ENCODE measurements around the gene FTCDNL1. TPM values are rescaled to one million over a fixed set of nuclear protein-coding genes. Genes with fewer than 3 reads are reported as not detected.

FTCDNL1 gene
- total and polyA plus RNA-seq, 9 of the 15 experiments (the other 6 are each of a cell fraction or from before 2014, with no cell fraction given): 0.13 to 0.58 (median 0.32) TPM

- intact Hi-C loops (cut with micrococcal nuclease): no loop called here
- in situ Hi-C loops (cut with MboI): no loop called here
- H3K4me2 ChIP-seq (ENCODE audit: insufficient read depth, low read length): no peak overlapping the region
- H3K9me3 ChIP-seq (replicated peaks; ENCODE audit: control insufficient read depth, insufficient read depth, low read depth, low read length): no peaks in the 10 kb centered on the region; the same call in 1 of the 2 replicates
- H3K36me3 ChIP-seq (ENCODE audit: control insufficient read depth, insufficient read depth, low read length): no peaks in the 10 kb centered on the region
- DNase-seq (ENCODE audit: extremely low read depth in 1 of 4, low spot score in 3 of 4) (no peak), ATAC-seq (no peak), FAIRE-seq (no peak)
- ChIA-PET CTCF (ENCODE audit: low intra/inter-chr PET ratio) (no interaction called here), POLR2A (no interaction called here)
- H3K27me3 ChIP-seq (ENCODE audit: control insufficient read depth in 2 of 2, insufficient read depth in 2 of 2, low read length in 2 of 2): no peaks in the 10 kb centered on the region
- 10% methylated on average over 1 of the region's 1 CpG for WGBS (ENCODE audit: insufficient coverage, low coverage, missing lambda C conversion rate)
- no peak overlapping the region for H3K9ac ChIP-seq (ENCODE audit: insufficient read depth in 1 of 2, low read depth in 2 of 2, low read length in 2 of 2)
- H3K4me1 ChIP-seq (replicated peaks in 1 of 2; ENCODE audit: control insufficient read depth in 2 of 2, insufficient read depth in 2 of 2, low read length in 2 of 2): no peaks in the 10 kb centered on the region
- no peak overlapping the region for H2AFZ ChIP-seq (ENCODE audit: low read depth, low read length)
- no peak overlapping the region for H3K27ac ChIP-seq (ENCODE audit: extremely low read depth, low read depth, low read length)
- H3K9me1 ChIP-seq (ENCODE audit: control insufficient read depth, insufficient read depth, low read length): no peaks in the 10 kb centered on the region
- no peaks in the 10 kb centered on the region for H3K79me2 ChIP-seq (ENCODE audit: control insufficient read depth, insufficient read depth, low read length)
- H3K4me3 ChIP-seq: no peak overlapping the region
- no TSS peak for BruUV-seq (replicated peaks)
- no peaks in the 10 kb centered on the region for H4K20me1 ChIP-seq (replicated peaks; ENCODE audit: control insufficient read depth, insufficient read depth, low read length)
- no peak for TF ChIP-seq ATF1 (CRISPR knock-in tag; IDR thresholded peaks at IDR 0.05)
- TF ChIP-seq ATF1 (tag; IDR thresholded peaks at IDR 0.05): no peak
- no peak for TF ChIP-seq DNMT1 (IDR thresholded peaks at IDR 0.05)
- no peak for TF ChIP-seq E4F1 (CRISPR knock-in tag; IDR thresholded peaks at IDR 0.05; ENCODE audit: borderline replicate concordance)
- no peak for TF ChIP-seq GABPA (tag; conservative IDR thresholded peaks at IDR 0.05; ENCODE audit: low read depth)
- no peak for TF ChIP-seq SRSF1 (IDR thresholded peaks at IDR 0.05; ENCODE audit: low read depth, low read length)
- TF ChIP-seq TSHZ1 (CRISPR knock-in tag; IDR thresholded peaks at IDR 0.05): no peak
- TF ChIP-seq HINFP (tag; conservative IDR thresholded peaks at IDR 0.05; ENCODE audit: low read depth): no peak
- TF ChIP-seq ZBTB7A (IDR thresholded peaks at IDR 0.05; ENCODE audit: borderline replicate concordance, control insufficient read depth, low read depth, low read length): no peak
- TF ChIP-seq ZNF134 (CRISPR knock-in tag; conservative IDR thresholded peaks at IDR 0.05): no peak
- TF ChIP-seq ZBTB5 (IDR thresholded peaks at IDR 0.05): no peak
- no peak for TF ChIP-seq MTA1 (IDR thresholded peaks at IDR 0.05; ENCODE audit: borderline replicate concordance)
- no peak for TF ChIP-seq ESRRA (IDR thresholded peaks at IDR 0.05; ENCODE audit: borderline replicate concordance, low read depth)
- TF ChIP-seq ZBED1 (IDR thresholded peaks at IDR 0.05): no peak
- TF ChIP-seq HNRNPK (IDR thresholded peaks at IDR 0.05; ENCODE audit: low read depth, low read length, poor library complexity, severe bottlenecking): no peak
These were observed 24.4 kb upstream of the FTCDNL1 start for GRCh38 chr2:199875400-199875799.

All from K562 (cell line).